HepG2 (cell line): ENCODE measurements around the gene CKAP5. TPM values are rescaled to one million over a fixed set of nuclear protein-coding genes. Genes with fewer than 3 reads are reported as not detected.
A peak's percentile ranks its signal among the peaks of the same experiment; 100 is the strongest.

Source experiments
- CBFB ChIP-seq: sonication (generic); formaldehyde crosslinking; IDR thresholded peaks from 2 replicates; pipeline ENCODE4 v1.4.0; 2020; ENCODE audit warnings: missing genetic modification reagents
- CHCHD3 ChIP-seq: sonication (generic); formaldehyde crosslinking; IDR thresholded peaks from 2 replicates; pipeline ENCODE4 v1.8.0; 2022; ENCODE audit warnings: mild to moderate bottlenecking, missing genetic modification reagents, moderate library complexity
- HES4 ChIP-seq: sonication (generic); formaldehyde crosslinking; IDR thresholded peaks from 2 replicates; pipeline ENCODE4 v1.9.0; 2021; ENCODE audit warnings: mild to moderate bottlenecking, missing genetic modification reagents, borderline replicate concordance
- HOXA3 ChIP-seq: sonication (generic); formaldehyde crosslinking; IDR thresholded peaks from 2 replicates; pipeline ENCODE4 v1.5.0; 2020; ENCODE audit warnings: missing genetic modification reagents
- ISL2 ChIP-seq: sonication (generic); formaldehyde crosslinking; IDR thresholded peaks from 2 replicates; pipeline ENCODE4 v1.5.0; 2020; ENCODE audit warnings: missing genetic modification reagents
- MED1 ChIP-seq: sonication (generic); formaldehyde crosslinking; IDR thresholded peaks from 2 replicates; pipeline ENCODE4 v1.4.0; 2020; ENCODE audit warnings: missing genetic modification reagents
- POLR2AphosphoS5 ChIP-seq: IDR thresholded peaks from 2 replicates; pipeline ENCODE4 v1.6.1; 2012; ENCODE audit warnings: low read depth, low read length
- POLR2G ChIP-seq: fragments of 200-400 bp; formaldehyde crosslinking; IDR thresholded peaks from 2 replicates; pipeline ENCODE4 v1.6.1; 2018; ENCODE audit warnings: mild to moderate bottlenecking, low read depth, low read length, moderate library complexity
- ZFP37 ChIP-seq: sonication (generic); formaldehyde crosslinking; IDR thresholded peaks from 2 replicates; pipeline ENCODE4 v1.4.0; 2020; ENCODE audit warnings: missing genetic modification reagents, borderline replicate concordance
- ZNF547 ChIP-seq: sonication (generic); formaldehyde crosslinking; IDR thresholded peaks from 2 replicates; pipeline ENCODE4 v1.5.1; 2020; ENCODE audit warnings: mild to moderate bottlenecking, missing genetic modification reagents
- ZNF724P ChIP-seq: sonication (generic); formaldehyde crosslinking; IDR thresholded peaks from 2 replicates; pipeline ENCODE4 v1.8.0; 2022; ENCODE audit warnings: missing genetic modification reagents, borderline replicate concordance
- polyA plus RNA-seq, 8 experiments: library from polyadenylated mRNA; depleted of rRNA in 3 of 8; stranded (reverse) in 7 of 8; unstranded in 1 of 8; fragments of >200 nt; fragmentation: Illumina TruSeq in 4 of 8; extraction: Trizol in 4 of 8; gene quantifications; 2 replicates each; pipeline versions ENCODE4 v1.2.1 to v1.2.3, GENCODE V29; 2011 to 2016; ENCODE audit warnings: low read depth in 4 of 8, missing spikeins in 1 of 8, mixed read lengths in 1 of 8; ENCODE audit not compliant: insufficient read depth in 1 of 8
- total RNA-seq, 5 experiments: library from RNA; depleted of rRNA; stranded (reverse); fragments of >200 nt; fragmentation: Illumina TruSeq; extraction: Trizol; gene quantifications; 2 replicates each; pipeline ENCODE4 v1.2.3, GENCODE V29; 2016; ENCODE audit warnings: low read depth in 1 of 5
- TF ChIP-seq, protein P1 (sequence below): IDR thresholded peaks from 2 replicates; pipeline ENCODE4 v1.6.1; 2016; ENCODE audit warnings: low read depth
- TF ChIP-seq, protein P2 (sequence below): sonication (generic); formaldehyde crosslinking; IDR thresholded peaks from 2 replicates; pipeline ENCODE4 v1.5.0; 2020; ENCODE audit warnings: mild to moderate bottlenecking, missing genetic modification reagents
- TF ChIP-seq, protein P3 (sequence below): sonication (generic); formaldehyde crosslinking; IDR thresholded peaks from 2 replicates; pipeline ENCODE4 v1.8.0; 2022; ENCODE audit warnings: mild to moderate bottlenecking, missing genetic modification reagents
- TF ChIP-seq, protein P4 (sequence below): sonication (generic); formaldehyde crosslinking; IDR thresholded peaks from 2 replicates; pipeline ENCODE4 v1.4.0; 2020; ENCODE audit warnings: missing genetic modification reagents

CKAP5 gene
- total and polyA plus RNA-seq, 2 of the 13 experiments (the other 11 are each of a cell fraction or from before 2014, with no cell fraction given): 79.2 to 103 TPM

DNA sequence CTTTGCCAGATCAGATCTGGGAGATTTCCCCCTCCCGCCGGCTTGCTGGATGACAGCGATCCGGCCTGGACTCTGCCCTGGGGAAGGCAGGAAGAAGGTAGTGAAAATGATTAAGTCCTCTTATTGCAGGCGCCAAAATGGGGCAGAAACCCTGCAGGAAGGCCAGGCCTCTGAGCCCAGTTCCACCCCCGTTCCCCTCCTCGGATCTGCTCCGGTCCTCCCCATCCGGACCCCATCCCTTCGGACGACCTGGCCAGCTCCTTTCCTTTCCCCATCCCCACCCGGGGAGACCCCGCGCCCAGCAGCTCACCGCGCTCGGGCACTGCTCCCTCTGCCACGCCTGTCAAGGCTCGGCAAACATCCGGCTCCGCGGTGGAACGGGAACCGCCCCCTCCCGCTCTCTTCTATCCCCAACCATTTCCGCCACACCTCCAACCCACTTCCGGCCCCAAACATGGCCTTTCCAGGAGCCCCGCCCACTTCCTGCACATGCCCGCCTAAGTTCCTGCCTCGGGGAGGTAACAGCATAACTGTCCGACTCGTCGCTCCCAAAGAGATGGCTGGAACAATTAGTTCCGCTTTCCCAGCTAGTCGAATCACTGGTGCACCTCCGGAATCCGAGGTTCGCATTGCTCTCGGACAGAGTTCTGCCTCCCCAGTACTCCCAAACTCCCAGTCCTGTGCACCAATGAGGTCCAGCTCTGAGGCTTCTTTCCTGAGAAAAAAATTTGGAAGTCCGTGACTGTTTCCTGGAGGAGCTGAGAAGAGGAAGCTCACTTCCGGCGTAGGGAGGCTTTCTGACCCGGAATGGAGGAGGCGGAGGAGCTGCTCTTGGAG lies 145.6 kb downstream of the CKAP5 start, which contains the start of the genes ARHGAP1 and ZNF408 (continued):
- TF ChIP-seq ZFP37 (peak; percentile 75; the same call in 1 of the 2 replicates), ZNF547 (peak; percentile 77), CHCHD3 (CRISPR knock-in tag) (0 out of 2 replicates have a peak, but pooled peaks have one; percentile 67), HOXA3 (peak; percentile 69), POLR2G (peak; percentile 97), CBFB (CRISPR knock-in tag) (0 out of 2 replicates have a peak, but pooled peaks have one; percentile 48), HES4 (CRISPR knock-in tag) (no peak), MED1 (CRISPR knock-in tag) (peak; percentile 86; the same call in 1 of the 2 replicates), ISL2 (CRISPR knock-in tag) (peak; percentile 43), POLR2AphosphoS5 (peak; percentile 95), ZNF724P (CRISPR knock-in tag) (peak; percentile 88; the same call in 1 of the 2 replicates)
- TF ChIP-seq, protein P1, sequence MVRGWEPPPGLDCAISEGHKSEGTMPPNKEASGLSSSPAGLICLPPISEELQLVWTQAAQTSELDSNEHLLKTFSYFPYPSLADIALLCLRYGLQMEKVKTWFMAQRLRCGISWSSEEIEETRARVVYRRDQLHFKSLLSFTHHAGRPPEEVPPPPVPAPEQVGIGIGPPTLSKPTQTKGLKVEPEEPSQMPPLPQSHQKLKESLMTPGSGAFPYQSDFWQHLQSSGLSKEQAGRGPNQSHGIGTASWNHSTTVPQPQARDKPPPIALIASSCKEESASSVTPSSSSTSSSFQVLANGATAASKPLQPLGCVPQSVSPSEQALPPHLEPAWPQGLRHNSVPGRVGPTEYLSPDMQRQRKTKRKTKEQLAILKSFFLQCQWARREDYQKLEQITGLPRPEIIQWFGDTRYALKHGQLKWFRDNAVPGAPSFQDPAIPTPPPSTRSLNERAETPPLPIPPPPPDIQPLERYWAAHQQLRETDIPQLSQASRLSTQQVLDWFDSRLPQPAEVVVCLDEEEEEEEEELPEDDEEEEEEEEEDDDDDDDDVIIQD (CRISPR knock-in tag): peak; percentile 56; the same call in 1 of the 2 replicates
- TF ChIP-seq, protein P2, sequence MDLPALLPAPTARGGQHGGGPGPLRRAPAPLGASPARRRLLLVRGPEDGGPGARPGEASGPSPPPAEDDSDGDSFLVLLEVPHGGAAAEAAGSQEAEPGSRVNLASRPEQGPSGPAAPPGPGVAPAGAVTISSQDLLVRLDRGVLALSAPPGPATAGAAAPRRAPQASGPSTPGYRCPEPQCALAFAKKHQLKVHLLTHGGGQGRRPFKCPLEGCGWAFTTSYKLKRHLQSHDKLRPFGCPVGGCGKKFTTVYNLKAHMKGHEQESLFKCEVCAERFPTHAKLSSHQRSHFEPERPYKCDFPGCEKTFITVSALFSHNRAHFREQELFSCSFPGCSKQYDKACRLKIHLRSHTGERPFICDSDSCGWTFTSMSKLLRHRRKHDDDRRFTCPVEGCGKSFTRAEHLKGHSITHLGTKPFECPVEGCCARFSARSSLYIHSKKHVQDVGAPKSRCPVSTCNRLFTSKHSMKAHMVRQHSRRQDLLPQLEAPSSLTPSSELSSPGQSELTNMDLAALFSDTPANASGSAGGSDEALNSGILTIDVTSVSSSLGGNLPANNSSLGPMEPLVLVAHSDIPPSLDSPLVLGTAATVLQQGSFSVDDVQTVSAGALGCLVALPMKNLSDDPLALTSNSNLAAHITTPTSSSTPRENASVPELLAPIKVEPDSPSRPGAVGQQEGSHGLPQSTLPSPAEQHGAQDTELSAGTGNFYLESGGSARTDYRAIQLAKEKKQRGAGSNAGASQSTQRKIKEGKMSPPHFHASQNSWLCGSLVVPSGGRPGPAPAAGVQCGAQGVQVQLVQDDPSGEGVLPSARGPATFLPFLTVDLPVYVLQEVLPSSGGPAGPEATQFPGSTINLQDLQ (CRISPR knock-in tag): peak; percentile 89; the same call in 1 of the 2 replicates
- TF ChIP-seq, protein P3, sequence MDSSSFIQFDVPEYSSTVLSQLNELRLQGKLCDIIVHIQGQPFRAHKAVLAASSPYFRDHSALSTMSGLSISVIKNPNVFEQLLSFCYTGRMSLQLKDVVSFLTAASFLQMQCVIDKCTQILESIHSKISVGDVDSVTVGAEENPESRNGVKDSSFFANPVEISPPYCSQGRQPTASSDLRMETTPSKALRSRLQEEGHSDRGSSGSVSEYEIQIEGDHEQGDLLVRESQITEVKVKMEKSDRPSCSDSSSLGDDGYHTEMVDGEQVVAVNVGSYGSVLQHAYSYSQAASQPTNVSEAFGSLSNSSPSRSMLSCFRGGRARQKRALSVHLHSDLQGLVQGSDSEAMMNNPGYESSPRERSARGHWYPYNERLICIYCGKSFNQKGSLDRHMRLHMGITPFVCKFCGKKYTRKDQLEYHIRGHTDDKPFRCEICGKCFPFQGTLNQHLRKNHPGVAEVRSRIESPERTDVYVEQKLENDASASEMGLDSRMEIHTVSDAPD (CRISPR knock-in tag): 0 out of 2 replicates have a peak, but pooled peaks have one; percentile 78
- TF ChIP-seq, protein P4, sequence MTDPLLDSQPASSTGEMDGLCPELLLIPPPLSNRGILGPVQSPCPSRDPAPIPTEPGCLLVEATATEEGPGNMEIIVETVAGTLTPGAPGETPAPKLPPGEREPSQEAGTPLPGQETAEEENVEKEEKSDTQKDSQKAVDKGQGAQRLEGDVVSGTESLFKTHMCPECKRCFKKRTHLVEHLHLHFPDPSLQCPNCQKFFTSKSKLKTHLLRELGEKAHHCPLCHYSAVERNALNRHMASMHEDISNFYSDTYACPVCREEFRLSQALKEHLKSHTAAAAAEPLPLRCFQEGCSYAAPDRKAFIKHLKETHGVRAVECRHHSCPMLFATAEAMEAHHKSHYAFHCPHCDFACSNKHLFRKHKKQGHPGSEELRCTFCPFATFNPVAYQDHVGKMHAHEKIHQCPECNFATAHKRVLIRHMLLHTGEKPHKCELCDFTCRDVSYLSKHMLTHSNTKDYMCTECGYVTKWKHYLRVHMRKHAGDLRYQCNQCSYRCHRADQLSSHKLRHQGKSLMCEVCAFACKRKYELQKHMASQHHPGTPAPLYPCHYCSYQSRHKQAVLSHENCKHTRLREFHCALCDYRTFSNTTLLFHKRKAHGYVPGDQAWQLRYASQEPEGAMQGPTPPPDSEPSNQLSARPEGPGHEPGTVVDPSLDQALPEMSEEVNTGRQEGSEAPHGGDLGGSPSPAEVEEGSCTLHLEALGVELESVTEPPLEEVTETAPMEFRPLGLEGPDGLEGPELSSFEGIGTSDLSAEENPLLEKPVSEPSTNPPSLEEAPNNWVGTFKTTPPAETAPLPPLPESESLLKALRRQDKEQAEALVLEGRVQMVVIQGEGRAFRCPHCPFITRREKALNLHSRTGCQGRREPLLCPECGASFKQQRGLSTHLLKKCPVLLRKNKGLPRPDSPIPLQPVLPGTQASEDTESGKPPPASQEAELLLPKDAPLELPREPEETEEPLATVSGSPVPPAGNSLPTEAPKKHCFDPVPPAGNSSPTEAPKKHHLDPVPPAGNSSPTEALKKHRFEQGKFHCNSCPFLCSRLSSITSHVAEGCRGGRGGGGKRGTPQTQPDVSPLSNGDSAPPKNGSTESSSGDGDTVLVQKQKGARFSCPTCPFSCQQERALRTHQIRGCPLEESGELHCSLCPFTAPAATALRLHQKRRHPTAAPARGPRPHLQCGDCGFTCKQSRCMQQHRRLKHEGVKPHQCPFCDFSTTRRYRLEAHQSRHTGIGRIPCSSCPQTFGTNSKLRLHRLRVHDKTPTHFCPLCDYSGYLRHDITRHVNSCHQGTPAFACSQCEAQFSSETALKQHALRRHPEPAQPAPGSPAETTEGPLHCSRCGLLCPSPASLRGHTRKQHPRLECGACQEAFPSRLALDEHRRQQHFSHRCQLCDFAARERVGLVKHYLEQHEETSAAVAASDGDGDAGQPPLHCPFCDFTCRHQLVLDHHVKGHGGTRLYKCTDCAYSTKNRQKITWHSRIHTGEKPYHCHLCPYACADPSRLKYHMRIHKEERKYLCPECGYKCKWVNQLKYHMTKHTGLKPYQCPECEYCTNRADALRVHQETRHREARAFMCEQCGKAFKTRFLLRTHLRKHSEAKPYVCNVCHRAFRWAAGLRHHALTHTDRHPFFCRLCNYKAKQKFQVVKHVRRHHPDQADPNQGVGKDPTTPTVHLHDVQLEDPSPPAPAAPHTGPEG: no peak; the same call in 1 of the 2 replicates
